HTERT RPE-1 (cell line): ENCODE measurements around the gene MAPK4.

ENCODE experiments used
- in situ Hi-C: fragments of 300-500 bp; cut with MboI; formaldehyde crosslinking; loops from 4 replicates; pipeline ENCODE4 v1.14.3; 2020; ENCODE audit warnings: low sequenced_read_pairs

Gene MAPK4

GRCh38 chr18:50716902-50717301 is 157.0 kb downstream of the MAPK4 start:
- in situ Hi-C loops: no loop called here

- in situ Hi-C loops: no loop called here
Observed at GRCh38 chr18:50717563-50717962, 157.7 kb downstream of the MAPK4 start.

GRCh38 chr18:50719471-50720324 is 159.8 kb downstream of the MAPK4 start:
- in situ Hi-C loops: no loop called here

GRCh38 chr18:50720325-50720674 is 160.4 kb downstream of the MAPK4 start:
- in situ Hi-C loops: no loop called here

- in situ Hi-C loops: no loop called here
Observed at GRCh38 chr18:50721006-50721405, 161.1 kb downstream of the MAPK4 start.

- in situ Hi-C loops: no loop called here
Observed at GRCh38 chr18:50721451-50722120, 161.7 kb downstream of the MAPK4 start.

GRCh38 chr18:50722311-50722710 is 162.4 kb downstream of the MAPK4 start:
- in situ Hi-C loops: no loop called here

- in situ Hi-C loops: no loop called here
Observed at GRCh38 chr18:50724751-50725151, 164.9 kb downstream of the MAPK4 start.

GRCh38 chr18:50726960-50727589 is 167.2 kb downstream of the MAPK4 start:
- in situ Hi-C loops: no loop called here

GRCh38 chr18:50727721-50728471 is 168.0 kb downstream of the MAPK4 start:
- in situ Hi-C loops: no loop called here

- in situ Hi-C loops: no loop called here
Observed at GRCh38 chr18:50729376-50729775, 169.5 kb downstream of the MAPK4 start.

- in situ Hi-C loops: no loop called here
Observed at GRCh38 chr18:50729986-50730385, 170.1 kb downstream of the MAPK4 start.

- in situ Hi-C loops: no loop called here
Observed at GRCh38 chr18:50734342-50734741, 174.5 kb downstream of the MAPK4 start.

- in situ Hi-C loops: no loop called here
Observed at GRCh38 chr18:50734886-50735285, 175.0 kb downstream of the MAPK4 start.

GRCh38 chr18:50737127-50737526 is 177.2 kb downstream of the MAPK4 start:
- in situ Hi-C loops: no loop called here

GRCh38 chr18:50738098-50738757 is 178.3 kb downstream of the MAPK4 start:
- in situ Hi-C loops: no loop called here

- in situ Hi-C loops: no loop called here
Observed at GRCh38 chr18:50742952-50743351, 183.1 kb downstream of the MAPK4 start.

GRCh38 chr18:50744253-50744652 is 184.4 kb downstream of the MAPK4 start:
- in situ Hi-C loops: no loop called here

- in situ Hi-C loops: no loop called here
Observed at GRCh38 chr18:50745945-50746344, 186.1 kb downstream of the MAPK4 start.

GRCh38 chr18:50747849-50748242 is 188.0 kb downstream of the MAPK4 start:
- in situ Hi-C loops: no loop called here
